ENCODE data around the gene SCAMP3. TPM values are rescaled to one million over a fixed set of nuclear protein-coding genes. Genes with fewer than 3 reads are reported as not detected.
A peak's percentile ranks its signal among the peaks of the same experiment; 100 is the strongest.
"Not testable (repeated sequence)": the region's sequence is repeated elsewhere in the genome, so short reads cannot be mapped to it uniquely, and the experiment has no call there.

Gene SCAMP3
- total RNA-seq, 1 donor from 2014 or later: 152 TPM

DNA sequence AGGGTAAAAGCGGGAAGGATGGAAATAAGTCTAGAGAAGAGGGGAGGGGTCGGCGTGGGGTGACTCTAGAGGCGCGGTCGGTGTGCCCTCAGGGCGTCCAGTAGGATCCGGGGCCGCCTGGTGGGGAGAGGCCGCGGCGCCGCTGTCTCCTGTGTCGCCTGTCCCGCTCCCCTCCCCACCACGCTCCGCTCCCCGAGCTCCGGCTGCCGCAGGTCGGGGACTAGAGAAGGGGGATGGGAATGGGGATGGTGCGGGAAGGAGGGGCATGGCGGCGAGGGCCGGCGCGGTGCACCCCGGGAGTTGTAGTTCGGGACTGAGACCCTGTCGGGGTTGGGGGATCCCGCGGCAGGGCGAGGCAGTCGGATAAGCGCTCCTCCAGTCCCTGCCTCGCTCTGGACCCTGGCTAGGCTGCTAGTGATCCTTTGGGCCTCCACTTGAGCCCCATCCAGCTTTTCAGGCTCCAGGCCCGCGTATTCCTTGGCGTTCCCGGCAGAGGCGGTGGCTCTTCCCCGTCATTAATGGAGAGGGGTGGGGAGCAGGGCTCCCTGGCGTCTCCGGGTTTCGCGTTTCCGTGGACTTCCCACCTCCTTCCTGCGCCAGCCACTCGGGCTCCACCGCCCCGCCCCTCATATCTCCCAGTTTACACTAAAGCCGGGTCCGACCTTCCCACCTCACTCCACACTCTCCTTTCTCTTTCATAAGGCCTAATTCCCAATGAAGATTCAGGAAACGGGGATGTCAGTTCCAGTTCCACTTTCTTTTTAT, 6.7 kb downstream of the SCAMP3 start, which contains the start of gene ENTREP3:
Gene ENTREP3, minus strand, starts transcription at position 241 of the 765 bp plus-strand sequence. CDS start 606 bp downstream, outside the sequence.
- H3K27me3 Mint-ChIP-seq: no peaks in the 10 kb centered on the region
- H3K4me1 Mint-ChIP-seq: peaks cover 28% of the 10 kb centered on the region
- H3K27ac Mint-ChIP-seq: peak within 1 kb of the TSS; percentile 81
- no peaks in the 10 kb centered on the region for H3K9me3 Mint-ChIP-seq
- peaks cover 39% of the 10 kb centered on the region for H3K36me3 Mint-ChIP-seq (ENCODE audit: low read depth)
- intact Hi-C loops (cut with micrococcal nuclease): loop anchor here (1.0 kb wide), 2 partner anchors 28 to 68 kb away; no protein-coding TSS in a partner anchor
- DNase-seq: peak; percentile 94
- peak within 1 kb of the TSS; percentile 85 for H3K4me3 Mint-ChIP-seq

DNA sequence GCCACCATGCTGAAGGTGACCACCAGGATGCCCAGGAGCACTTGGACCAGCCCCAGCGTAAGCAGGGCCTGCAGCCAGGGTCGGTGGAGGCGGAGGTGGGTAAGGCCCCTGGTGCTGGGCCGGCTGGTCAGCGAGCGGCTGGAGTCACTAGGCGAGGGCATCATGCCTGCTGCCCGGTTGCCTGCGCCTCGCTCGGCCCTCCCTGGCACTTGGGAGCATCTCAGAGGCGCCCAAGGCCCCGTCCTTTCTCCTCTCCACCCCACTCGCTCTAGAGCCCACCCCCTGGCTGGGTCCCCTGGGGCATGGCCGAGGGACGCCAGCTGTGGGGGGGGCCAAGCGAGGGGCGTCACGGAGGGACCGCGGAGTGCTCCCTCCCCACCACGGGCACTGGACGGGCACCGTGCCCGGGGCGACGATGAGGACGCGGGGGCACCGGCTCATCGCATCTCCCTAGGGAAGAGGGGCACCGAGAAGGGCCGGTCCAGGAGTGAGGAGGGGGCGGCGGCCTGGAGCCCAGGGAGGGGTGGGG, 7.4 kb downstream of the SCAMP3 start:
- Mint-ChIP-seq H3K9me3 (no peaks in the 10 kb centered on the region), H3K4me3 (peak overlapping the region; percentile 85), H3K36me3 (ENCODE audit: low read depth) (peaks cover 34% of the 10 kb centered on the region), H3K4me1 (peaks cover 26% of the 10 kb centered on the region), H3K27me3 (no peaks in the 10 kb centered on the region), H3K27ac (peak overlapping the region; percentile 81)
- intact Hi-C loops (cut with micrococcal nuclease): loop anchor here (1.0 kb wide), 2 partner anchors 27 to 69 kb away; no protein-coding TSS in a partner anchor
- peak; percentile 67 for DNase-seq

- DNase-seq: no peak
- Mint-ChIP-seq H3K9me3 (no peaks in the 10 kb centered on the region), H3K27ac (peak overlapping the region; percentile 81), H3K27me3 (no peaks in the 10 kb centered on the region), H3K4me1 (peaks cover 26% of the 10 kb centered on the region), H3K4me3 (peak overlapping the region; percentile 85), H3K36me3 (ENCODE audit: low read depth) (peaks cover 32% of the 10 kb centered on the region)
- intact Hi-C loops (cut with micrococcal nuclease): no loop called here
Observed at GRCh38 chr1:155254228-155254713, 7.9 kb downstream of the SCAMP3 start.

- H3K36me3 Mint-ChIP-seq (ENCODE audit: low read depth): peaks cover 29% of the 10 kb centered on the region
- DNase-seq: no peak
- intact Hi-C loops (cut with micrococcal nuclease): no loop called here
- H3K4me1 Mint-ChIP-seq: peaks cover 26% of the 10 kb centered on the region
- peak overlapping the region; percentile 81 for H3K27ac Mint-ChIP-seq
- no peaks in the 10 kb centered on the region for H3K9me3 Mint-ChIP-seq
- no peaks in the 10 kb centered on the region for H3K27me3 Mint-ChIP-seq
- peak overlapping the region; percentile 85 for H3K4me3 Mint-ChIP-seq
Observed at GRCh38 chr1:155253797-155254196, 8.4 kb downstream of the SCAMP3 start.

DNA sequence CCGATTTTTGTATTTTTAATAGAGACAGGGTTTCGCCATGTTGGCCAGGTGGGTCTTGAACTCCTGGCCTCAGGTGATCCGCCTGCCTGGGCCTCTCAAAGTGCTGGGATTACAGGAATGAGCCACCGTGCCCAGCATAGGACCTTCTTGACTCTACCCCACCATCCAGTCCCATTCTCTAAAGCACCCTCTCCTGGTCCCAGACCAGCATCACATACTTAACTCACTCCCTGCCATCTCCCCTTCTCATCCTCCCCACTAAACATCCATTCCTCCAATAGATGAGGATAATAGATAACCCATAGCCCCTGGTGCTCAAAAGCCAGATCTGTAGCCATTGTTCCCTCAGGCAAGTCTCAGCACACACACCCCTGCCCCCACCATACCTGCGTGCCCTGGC, 9.0 kb downstream of the SCAMP3 start:
- peaks cover 23% of the 10 kb centered on the region for H3K36me3 Mint-ChIP-seq (ENCODE audit: low read depth)

DNA sequence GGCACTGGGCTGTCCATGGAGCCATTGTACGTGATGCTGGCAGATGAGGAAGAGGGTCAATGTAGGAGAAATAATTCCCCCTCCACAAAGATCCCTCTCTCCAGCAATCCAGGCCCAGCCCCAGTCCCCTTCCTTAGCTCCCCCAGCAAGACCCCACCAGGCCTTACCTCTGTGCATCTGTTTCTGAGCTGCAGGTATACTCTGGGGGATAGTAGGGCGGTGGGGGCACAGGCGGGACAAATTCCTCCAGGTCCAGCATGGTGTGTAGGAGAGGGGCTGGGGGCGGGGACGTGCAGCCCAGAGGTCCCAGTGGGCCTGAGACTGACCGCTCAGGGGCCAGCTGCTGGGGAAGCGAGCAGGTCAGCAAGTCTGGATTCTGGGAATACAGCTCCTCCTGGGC, 10.6 kb downstream of the SCAMP3 start:
- peaks cover 25% of the 10 kb centered on the region for H3K4me1 Mint-ChIP-seq
- intact Hi-C loops (cut with micrococcal nuclease): loop anchor here (2.0 kb wide), 3 partner anchors 21 to 341 kb away; partner anchors contain the start of genes CLK2 and FDPS
- no peaks in the 10 kb centered on the region for H3K27me3 Mint-ChIP-seq
- no peak for DNase-seq
- peaks cover 13% of the 10 kb centered on the region for H3K36me3 Mint-ChIP-seq (ENCODE audit: low read depth)
- no peaks in the 10 kb centered on the region for H3K9me3 Mint-ChIP-seq
- no peak overlapping the region for H3K27ac Mint-ChIP-seq
- no peak overlapping the region for H3K4me3 Mint-ChIP-seq

More for the DNA sequence above, 9.0 kb downstream of the SCAMP3 start:
- Mint-ChIP-seq H3K9me3 (no peaks in the 10 kb centered on the region), H3K27me3 (no peaks in the 10 kb centered on the region), H3K27ac (peak overlapping the region; percentile 46), H3K4me3 (peak overlapping the region; percentile 85), H3K4me1 (peaks cover 26% of the 10 kb centered on the region)
- intact Hi-C loops (cut with micrococcal nuclease): no loop called here
- no peak for DNase-seq

GRCh38 chr1:155250633-155251449, 11.3 kb downstream of the SCAMP3 start:
- intact Hi-C loops (cut with micrococcal nuclease): loop anchor here (1.0 to 2.0 kb wide), 4 partner anchors 22 to 342 kb away; partner anchors contain the start of genes CLK2 and FDPS
- Mint-ChIP-seq H3K27me3 (no peaks in the 10 kb centered on the region), H3K4me1 (peaks cover 32% of the 10 kb centered on the region), H3K9me3 (no peaks in the 10 kb centered on the region), H3K27ac (no peak overlapping the region), H3K4me3 (peak overlapping the region; percentile 58), H3K36me3 (ENCODE audit: low read depth) (peaks cover 16% of the 10 kb centered on the region)
- peak; percentile 99 for DNase-seq

- intact Hi-C loops (cut with micrococcal nuclease): loop anchor here (1.0 to 2.0 kb wide), 4 partner anchors 23 to 343 kb away; partner anchors contain the start of genes CLK2 and FDPS
- H3K27me3 Mint-ChIP-seq: no peaks in the 10 kb centered on the region
Observed at GRCh38 chr1:155250246-155250632, 11.9 kb downstream of the SCAMP3 start.

GRCh38 chr1:155247667-155248553, 14.2 kb downstream of the SCAMP3 start:
- H3K36me3 Mint-ChIP-seq (ENCODE audit: low read depth): peaks cover 18% of the 10 kb centered on the region
- peaks cover 4% of the 10 kb centered on the region for H3K9me3 Mint-ChIP-seq
- H3K4me3 Mint-ChIP-seq: no peak overlapping the region
- intact Hi-C loops (cut with micrococcal nuclease): no loop called here
- peaks cover 3% of the 10 kb centered on the region for H3K27me3 Mint-ChIP-seq
- no peak overlapping the region for H3K27ac Mint-ChIP-seq
- peaks cover 31% of the 10 kb centered on the region for H3K4me1 Mint-ChIP-seq
- no peak for DNase-seq

More at GRCh38 chr1:155250246-155250632, 11.9 kb downstream of the SCAMP3 start:
- DNase-seq: no peak
- Mint-ChIP-seq H3K27ac (peak overlapping the region; percentile 22), H3K9me3 (no peaks in the 10 kb centered on the region), H3K4me3 (peak overlapping the region; percentile 77), H3K4me1 (peaks cover 32% of the 10 kb centered on the region), H3K36me3 (ENCODE audit: low read depth) (peaks cover 18% of the 10 kb centered on the region)

- H3K4me1 Mint-ChIP-seq: peaks cover 37% of the 10 kb centered on the region
- H3K4me3 Mint-ChIP-seq; DNase-seq; H3K9me3 Mint-ChIP-seq; H3K27me3 Mint-ChIP-seq; H3K27ac Mint-ChIP-seq; intact Hi-C loops (cut with micrococcal nuclease): not testable (repeated sequence)
- peaks cover 15% of the 10 kb centered on the region for H3K36me3 Mint-ChIP-seq (ENCODE audit: low read depth)
Observed at GRCh38 chr1:155246796-155247195, 15.4 kb downstream of the SCAMP3 start.

- peaks cover 49% of the 10 kb centered on the region for H3K4me1 Mint-ChIP-seq
- peaks cover 3% of the 10 kb centered on the region for H3K27me3 Mint-ChIP-seq
- peak overlapping the region; percentile 81 for H3K4me3 Mint-ChIP-seq
- peaks cover 15% of the 10 kb centered on the region for H3K36me3 Mint-ChIP-seq (ENCODE audit: low read depth)
- H3K27ac Mint-ChIP-seq: peak overlapping the region; percentile 96
- H3K9me3 Mint-ChIP-seq: peaks cover 4% of the 10 kb centered on the region
- no peak for DNase-seq
- intact Hi-C loops (cut with micrococcal nuclease): loop anchor here (2.0 kb wide), 1 partner anchor 36 kb away; the partner anchor contains the start of gene MTX1
Observed at GRCh38 chr1:155245163-155245524, 17.0 kb downstream of the SCAMP3 start.

DNA sequence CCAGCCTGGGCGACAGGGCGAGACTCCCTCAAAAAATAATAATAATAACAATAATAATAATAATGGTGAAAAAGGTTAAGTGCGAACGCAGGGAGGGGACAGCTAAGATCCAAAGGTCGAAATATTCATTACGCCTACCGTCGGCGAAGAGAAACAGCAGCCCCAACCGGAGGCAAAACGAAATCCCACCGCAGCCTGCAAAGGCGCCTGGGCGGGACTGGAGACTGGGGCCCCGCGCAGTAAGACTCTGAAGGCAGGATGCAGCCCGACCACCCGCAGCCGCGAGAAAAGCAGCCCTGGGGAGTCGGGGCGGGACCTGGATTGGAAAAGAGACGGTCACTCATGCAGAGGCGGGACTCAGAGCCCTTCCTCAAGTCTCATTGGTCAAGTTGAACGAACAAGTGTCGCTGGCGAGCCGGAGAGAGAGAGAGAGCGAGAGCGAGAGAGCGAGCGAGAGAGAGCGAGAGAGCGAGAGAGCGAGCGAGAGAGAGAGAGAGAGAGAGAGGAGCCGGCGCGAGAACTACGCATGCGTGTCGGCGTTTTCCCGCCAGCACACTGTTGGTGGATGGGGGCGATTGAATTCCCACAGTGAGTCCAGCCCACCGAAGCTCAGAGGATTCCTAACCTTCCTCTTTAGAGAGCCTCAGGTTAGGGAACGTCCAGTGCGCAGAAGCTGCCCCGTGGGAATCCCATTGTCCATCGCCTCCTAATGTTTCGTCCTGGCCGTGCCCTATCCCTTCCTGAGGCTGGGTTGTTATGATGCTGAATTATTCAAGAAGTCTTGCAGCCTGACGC, 17.6 kb downstream of the SCAMP3 start:
- intact Hi-C loops (cut with micrococcal nuclease): loop anchor here (1.0 to 2.0 kb wide), 4 partner anchors 17 to 36 kb away; partner anchors contain the start of genes HCN3, MTX1 and SCAMP3
- H3K36me3 Mint-ChIP-seq (ENCODE audit: low read depth): peaks cover 15% of the 10 kb centered on the region
- DNase-seq: peak; percentile 99
- peaks cover 49% of the 10 kb centered on the region for H3K4me1 Mint-ChIP-seq
- peak overlapping the region; percentile 81 for H3K4me3 Mint-ChIP-seq
- peak overlapping the region; percentile 96 for H3K27ac Mint-ChIP-seq
- peaks cover 4% of the 10 kb centered on the region for H3K9me3 Mint-ChIP-seq
- H3K27me3 Mint-ChIP-seq: peaks cover 3% of the 10 kb centered on the region

Data from activated CD4-positive, alpha-beta T cell treated with anti-CD3 and anti-CD28 coated beads, Interleukin-2, amount 10 ng/mL, durations not matched to agents 24 days and 14 days (primary cell).